ENCODE data around the gene UGT1A6. TPM values are rescaled to one million over a fixed set of nuclear protein-coding genes. Genes with fewer than 3 reads are reported as not detected.

Gene UGT1A6
- total and polyA plus RNA-seq, 2 of the 13 experiments (the other 11 are each of a cell fraction or from before 2014, with no cell fraction given), result 0.25 TPM; not detected in 1

GRCh38 chr2:233658610-233659009 lies 34.1 kb upstream of the UGT1A6 start:
- H2AFZ ChIP-seq (ENCODE audit: low read length), result no peak overlapping the region
- H3K4me2 ChIP-seq (ENCODE audit: low read depth, low read length), result no peak overlapping the region
- FAIRE-seq, result no peak
- TF ChIP-seq XRCC5 (optimal IDR thresholded peaks at IDR 0.05; ENCODE audit: low read length) (no peak), FOXP1 (IDR thresholded peaks at IDR 0.05) (no peak), FOXP1 (CRISPR knock-in tag; IDR thresholded peaks at IDR 0.05) (no peak), NCOA2 (CRISPR knock-in tag; IDR thresholded peaks at IDR 0.05) (no peak), ZNF101 (CRISPR knock-in tag; IDR thresholded peaks at IDR 0.05; ENCODE audit: borderline replicate concordance, low read depth) (no peak), MBD4 (IDR thresholded peaks at IDR 0.05; ENCODE audit: borderline replicate concordance, low read length) (no peak), KDM1A (CRISPR knock-in tag; IDR thresholded peaks at IDR 0.05) (no peak), MTA1 (CRISPR knock-in tag; IDR thresholded peaks at IDR 0.05; ENCODE audit: borderline replicate concordance) (no peak), MAF1 (CRISPR knock-in tag; IDR thresholded peaks at IDR 0.05; ENCODE audit: borderline replicate concordance) (no peak), MLX (CRISPR knock-in tag; IDR thresholded peaks at IDR 0.05) (no peak)
- no peaks in the 10 kb centered on the region for H3K79me2 ChIP-seq (ENCODE audit: insufficient read depth, low read length)
- no peaks in the 10 kb centered on the region for H3K9me3 ChIP-seq (ENCODE audit: low read length)
- H3K4me1 ChIP-seq (ENCODE audit: insufficient read depth, low read length), result no peaks in the 10 kb centered on the region
- H3K27me3 ChIP-seq (ENCODE audit: control insufficient read depth in 1 of 2, insufficient read depth in 2 of 2, low read length in 2 of 2), result no peaks in the 10 kb centered on the region
- in situ Hi-C loops (cut with HindIII; ENCODE audit: extremely low pct_ligation_motif_present, low pct_unique_long_range_greater_than_20kb), result no loop called here
- ATAC-seq, result no peak
- no peaks in the 10 kb centered on the region for H3K36me3 ChIP-seq (replicated peaks in 1 of 2; ENCODE audit: control insufficient read depth in 1 of 2, insufficient read depth in 2 of 2, low read length in 2 of 2)
- no peaks in the 10 kb centered on the region for H4K20me1 ChIP-seq (ENCODE audit: insufficient read depth, low read length)
- H3K9ac ChIP-seq (ENCODE audit: insufficient read depth, low read depth, low read length), result no peak overlapping the region
- no peak overlapping the region for H3K27ac ChIP-seq (ENCODE audit: extremely low read length, insufficient read depth, low read length)
- CTCF ChIA-PET (ENCODE audit: low intra/inter-chr PET ratio, low total read pairs), result no interaction called here
- intact Hi-C loops (cut with micrococcal nuclease; ENCODE audit: unreplicated experiment), result no loop called here
- H3K4me3 ChIP-seq (replicated peaks in 1 of 3; ENCODE audit: insufficient read depth in 1 of 3, low read depth in 2 of 3, low read length in 3 of 3), result no peak overlapping the region
- BruUV-seq (replicated peaks), result no TSS peak
- no peak for DNase-seq (ENCODE audit: low spot score)
- POLR2A ChIA-PET, result no interaction called here

GRCh38 chr2:233663911-233664310 lies 28.8 kb upstream of the UGT1A6 start:
- POLR2A ChIA-PET, result no interaction called here
- no TSS peak for BruUV-seq (replicated peaks)
- Histone ChIP-seq H3K27ac (ENCODE audit: extremely low read length, insufficient read depth, low read length) (no peak overlapping the region), H3K36me3 (replicated peaks in 1 of 2; ENCODE audit: control insufficient read depth in 1 of 2, insufficient read depth in 2 of 2, low read length in 2 of 2) (no peaks in the 10 kb centered on the region), H3K4me3 (replicated peaks in 1 of 3; ENCODE audit: insufficient read depth in 1 of 3, low read depth in 2 of 3, low read length in 3 of 3) (no peak overlapping the region), H3K9ac (ENCODE audit: insufficient read depth, low read depth, low read length) (no peak overlapping the region), H3K27me3 (ENCODE audit: control insufficient read depth in 1 of 2, insufficient read depth in 2 of 2, low read length in 2 of 2) (no peaks in the 10 kb centered on the region), H3K4me1 (ENCODE audit: insufficient read depth, low read length) (no peaks in the 10 kb centered on the region), H3K4me2 (ENCODE audit: low read depth, low read length) (no peak overlapping the region), H4K20me1 (ENCODE audit: insufficient read depth, low read length) (no peaks in the 10 kb centered on the region), H2AFZ (ENCODE audit: low read length) (no peak overlapping the region), H3K9me3 (ENCODE audit: low read length) (no peaks in the 10 kb centered on the region), H3K79me2 (ENCODE audit: insufficient read depth, low read length) (no peaks in the 10 kb centered on the region)
- FAIRE-seq, result no peak
- WGBS (ENCODE audit: low lambda C conversion rate), result 0% methylated on average over 1 of the region's 1 CpG
- ATAC-seq, result no peak
- intact Hi-C loops (cut with micrococcal nuclease; ENCODE audit: unreplicated experiment), result no loop called here
- CTCF ChIA-PET (ENCODE audit: low intra/inter-chr PET ratio, low total read pairs), result no interaction called here
- in situ Hi-C loops (cut with HindIII; ENCODE audit: extremely low pct_ligation_motif_present, low pct_unique_long_range_greater_than_20kb), result no loop called here
- no peak for DNase-seq (ENCODE audit: low spot score)
- TF ChIP-seq MBD4 (IDR thresholded peaks at IDR 0.05; ENCODE audit: borderline replicate concordance, low read length), result no peak
- no peak for TF ChIP-seq KLF16 (CRISPR knock-in tag; IDR thresholded peaks at IDR 0.05)
- TF ChIP-seq KDM1A (CRISPR knock-in tag; IDR thresholded peaks at IDR 0.05), result no peak
- no peak for TF ChIP-seq ZNF770 (CRISPR knock-in tag; IDR thresholded peaks at IDR 0.05)
- no peak for TF ChIP-seq HNRNPUL1 (IDR thresholded peaks at IDR 0.05; ENCODE audit: low read depth, low read length)
- no peak for TF ChIP-seq GPBP1L1 (CRISPR knock-in tag; IDR thresholded peaks at IDR 0.05)

All from HepG2 (cell line).